ENCODE data around the gene GABBR2. TPM values are rescaled to one million over a fixed set of nuclear protein-coding genes. Genes with fewer than 3 reads are reported as not detected.

GABBR2 gene
- total RNA-seq, 1 experiment from 2014 or later: 0.76 TPM

DNA sequence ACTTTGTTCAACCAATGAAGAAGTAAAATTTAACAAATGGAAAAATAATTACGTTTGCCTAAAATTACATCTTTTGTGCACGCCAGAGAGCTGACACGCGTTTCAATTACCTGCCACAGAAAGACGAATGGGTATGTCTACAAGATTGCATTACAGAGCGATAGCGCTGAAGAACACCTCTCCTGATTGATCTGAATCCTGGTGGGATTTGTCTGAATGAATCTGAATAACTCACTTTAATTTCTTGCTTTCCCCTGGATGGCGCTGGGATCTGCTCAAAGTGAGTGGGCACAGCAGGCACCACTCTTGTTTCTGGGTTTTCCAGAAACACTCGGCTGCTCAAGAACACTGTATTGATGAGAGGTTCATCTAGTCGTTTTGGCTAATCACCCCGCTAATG is 304.5 kb downstream of the GABBR2 start:
- H3F3A ChIP-seq (ENCODE audit: insufficient read depth, low read depth): no peaks in the 10 kb centered on the region
- H3K27me3 ChIP-seq (ENCODE audit: insufficient read depth, low read depth): no peaks in the 10 kb centered on the region
- no peak overlapping the region for H3K4me2 ChIP-seq
- no peaks in the 10 kb centered on the region for H4K20me1 ChIP-seq (ENCODE audit: insufficient read depth)
- H3K36me3 ChIP-seq (ENCODE audit: low read depth): no peaks in the 10 kb centered on the region
- ChIA-PET CTCF (no interaction called here), POLR2A (ENCODE audit: unreplicated experiment) (no interaction called here)
- no TSS peak for BruUV-seq (replicated peaks)
- no peak overlapping the region for H2AFZ ChIP-seq
- H3K4me3 ChIP-seq: no peak overlapping the region
- no peaks in the 10 kb centered on the region for H3K9me3 ChIP-seq (ENCODE audit: insufficient read depth, low read depth)
- no peaks in the 10 kb centered on the region for H3K9me2 ChIP-seq (ENCODE audit: insufficient read depth)
- DNase-seq: no peak
- TF ChIP-seq CTCF (conservative IDR thresholded peaks at IDR 0.05) (no peak), EZH2 (IDR thresholded peaks at IDR 0.05; ENCODE audit: low read depth) (no peak)
- H3K27ac ChIP-seq: no peak overlapping the region
- H3K79me2 ChIP-seq (ENCODE audit: low read depth): no peaks in the 10 kb centered on the region
- intact Hi-C loops (cut with micrococcal nuclease; ENCODE audit: unreplicated experiment): no loop called here
- H3K4me1 ChIP-seq (replicated peaks; ENCODE audit: insufficient read depth): no peaks in the 10 kb centered on the region

DNA sequence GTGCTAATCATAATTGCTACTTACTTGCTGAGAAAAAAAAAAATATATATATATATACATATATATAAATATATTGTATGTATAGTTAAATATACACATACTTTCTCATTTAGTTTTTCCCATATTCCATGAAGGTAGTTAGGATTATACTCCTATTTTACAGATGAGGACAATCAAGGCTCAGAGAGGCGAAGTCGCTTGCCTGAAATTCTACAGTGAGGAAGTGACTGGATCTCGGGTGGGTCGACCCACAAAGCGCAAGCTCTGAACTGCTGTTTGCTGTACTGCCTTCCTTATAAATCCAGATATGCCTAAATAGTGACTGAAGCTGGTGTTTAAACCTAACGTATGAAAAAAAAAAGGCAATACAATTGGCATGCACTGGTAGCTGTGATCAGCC is 305.0 kb downstream of the GABBR2 start:
- no peaks in the 10 kb centered on the region for H3K79me2 ChIP-seq (ENCODE audit: low read depth)
- H3F3A ChIP-seq (ENCODE audit: insufficient read depth, low read depth): no peaks in the 10 kb centered on the region
- H3K9me3 ChIP-seq (ENCODE audit: insufficient read depth, low read depth): no peaks in the 10 kb centered on the region
- ChIA-PET POLR2A (ENCODE audit: unreplicated experiment) (no interaction called here), CTCF (interaction anchor here (0.7 kb wide), 1 partner anchor 174 kb away, joined by 4 read pairs; no protein-coding TSS in a partner anchor)
- no peak overlapping the region for H3K27ac ChIP-seq
- H4K20me1 ChIP-seq (ENCODE audit: insufficient read depth): no peaks in the 10 kb centered on the region
- H3K4me1 ChIP-seq (replicated peaks; ENCODE audit: insufficient read depth): no peaks in the 10 kb centered on the region
- no TSS peak for BruUV-seq (replicated peaks)
- H3K27me3 ChIP-seq (ENCODE audit: insufficient read depth, low read depth): no peaks in the 10 kb centered on the region
- no peak overlapping the region for H3K4me2 ChIP-seq
- no peak overlapping the region for H3K4me3 ChIP-seq
- DNase-seq: no peak
- no peak overlapping the region for H2AFZ ChIP-seq
- intact Hi-C loops (cut with micrococcal nuclease; ENCODE audit: unreplicated experiment): no loop called here
- TF ChIP-seq CTCF (conservative IDR thresholded peaks at IDR 0.05) (no peak), EZH2 (IDR thresholded peaks at IDR 0.05; ENCODE audit: low read depth) (no peak)
- no peaks in the 10 kb centered on the region for H3K9me2 ChIP-seq (ENCODE audit: insufficient read depth)
- H3K36me3 ChIP-seq (ENCODE audit: low read depth): no peaks in the 10 kb centered on the region

- no peak for TF ChIP-seq CTCF (conservative IDR thresholded peaks at IDR 0.05)
- no TSS peak for BruUV-seq (replicated peaks)
- Histone ChIP-seq H4K20me1 (ENCODE audit: insufficient read depth) (no peaks in the 10 kb centered on the region), H3K27ac (no peak overlapping the region), H3K36me3 (ENCODE audit: low read depth) (no peaks in the 10 kb centered on the region), H2AFZ (no peak overlapping the region), H3K4me3 (no peak overlapping the region), H3F3A (ENCODE audit: insufficient read depth, low read depth) (no peaks in the 10 kb centered on the region), H3K79me2 (ENCODE audit: low read depth) (no peaks in the 10 kb centered on the region), H3K4me1 (replicated peaks; ENCODE audit: insufficient read depth) (no peaks in the 10 kb centered on the region), H3K4me2 (no peak overlapping the region), H3K9me3 (ENCODE audit: insufficient read depth, low read depth) (no peaks in the 10 kb centered on the region), H3K27me3 (ENCODE audit: insufficient read depth, low read depth) (no peaks in the 10 kb centered on the region), H3K9me2 (ENCODE audit: insufficient read depth) (no peaks in the 10 kb centered on the region)
- ChIA-PET CTCF (no interaction called here), POLR2A (ENCODE audit: unreplicated experiment) (no interaction called here)
- DNase-seq: no peak
- intact Hi-C loops (cut with micrococcal nuclease; ENCODE audit: unreplicated experiment): no loop called here
These were observed 306.5 kb downstream of the GABBR2 start for GRCh38 chr9:98402019-98402840.
